Spinal cord (tissue), 10 donors: ENCODE results near the gene MVP. TPM values are rescaled to one million over a fixed set of nuclear protein-coding genes. Genes with fewer than 3 reads are reported as not detected.

Experiments used
- DNase-seq, 6 donors: peaks; one replicate each; pipeline versions ENCODE4 v3.0.0 to v3.0.0-alpha.2; 2013 to 2015; ENCODE audit warnings: low spot score in 6 of 6, low read depth in 4 of 6
- H3K27ac ChIP-seq: one replicate; pipeline ENCODE4 v1.5.1; 2013; ENCODE audit warnings: low read depth, low read length, control low read depth
- H3K27me3 ChIP-seq: one replicate; pipeline ENCODE4 v1.6.1; 2013; ENCODE audit warnings: low read length; ENCODE audit not compliant: control insufficient read depth, insufficient read depth
- H3K36me3 ChIP-seq: one replicate; pipeline ENCODE4 v1.6.1; 2013; ENCODE audit warnings: low read length; ENCODE audit not compliant: control insufficient read depth, insufficient read depth
- H3K4me1 ChIP-seq: one replicate; pipeline ENCODE4 v1.6.1; 2013; ENCODE audit warnings: low read length; ENCODE audit not compliant: control insufficient read depth, insufficient read depth
- H3K4me3 ChIP-seq: one replicate; pipeline ENCODE4 v1.5.1; 2013; ENCODE audit warnings: low read depth, low read length, control low read depth
- H3K9me3 ChIP-seq: one replicate; pipeline ENCODE4 v1.6.1; 2013; ENCODE audit warnings: low read length; ENCODE audit not compliant: control insufficient read depth, insufficient read depth
- WGBS: methylation state at CpG from one replicate; pipeline ENCODE4 v1.1.5; 2013; ENCODE audit warnings: missing lambda C conversion rate; ENCODE audit not compliant: insufficient coverage; 5-methylcytosine and 5-hydroxymethylcytosine counted together
- polyA plus RNA-seq, 2 donors: library from polyadenylated mRNA; unstranded; fragments of 120-200 nt; gene quantifications; one replicate each; pipeline ENCODE4 v1.2.1, GENCODE V29; 2013; ENCODE audit not compliant: insufficient read length in 2 of 2
- small RNA-seq: library from RNA; depleted of rRNA; stranded (forward); fragments of <200 nt; gene quantifications from one replicate; pipeline ENCODE3, GENCODE V24; 2014; ENCODE audit warnings: low replicate concordance
- total RNA-seq, 2 donors: library from RNA; depleted of rRNA in 1 of 2; stranded (reverse); fragments of 120-200 nt in 1 of 2; fragments of >200 nt in 1 of 2; gene quantifications; one replicate each; pipeline versions ENCODE4 v1.2.3 to v1.2.4, GENCODE V29; 2013 to 2014
- donor health status: healthy.

MVP gene
- total and polyA plus RNA-seq, 4 donors: 11.8 to 35.8 (median 17.6) TPM

DNA sequence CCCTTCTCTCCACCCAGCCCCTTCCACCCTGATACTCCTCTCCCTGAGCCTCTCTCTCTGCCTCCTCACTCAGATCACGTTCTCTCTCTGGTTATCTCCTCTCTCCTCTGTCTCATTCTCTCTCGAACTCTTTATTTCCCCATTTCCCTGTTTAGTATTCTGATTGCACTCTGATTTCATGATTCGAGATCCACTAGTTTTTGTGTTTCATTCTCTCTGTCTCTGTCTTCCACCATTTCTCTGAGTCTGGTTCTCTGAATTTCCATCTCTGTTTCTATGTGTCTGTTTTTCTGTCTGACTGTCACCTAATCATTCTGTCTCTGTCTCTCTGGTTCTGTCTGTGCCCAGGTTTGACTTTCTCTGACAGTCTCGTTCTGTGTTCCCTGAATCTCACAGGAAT lies 77.1 kb downstream of the MVP start:
- Histone ChIP-seq H3K9me3 (no peaks in the 10 kb centered on the region), H3K4me3 (no peak overlapping the region), H3K4me1 (peaks cover 47% of the 10 kb centered on the region), H3K27ac (no peak overlapping the region), H3K27me3 (peaks cover 12% of the 10 kb centered on the region), H3K36me3 (peaks cover 28% of the 10 kb centered on the region)
- DNase-seq: no peak
- WGBS: 38% methylated on average over 4 of the region's 4 CpGs

Small RNAs within 50 kb of the gene (small RNA-seq; reads per million reads assigned to genes)
- gene AC009133.6 (not detected), gene AC120114.4 (not detected)

Other genes with a start within 250 kb of the MVP start
- 1 to 10 TPM in 1 of 2 donors, under 1 TPM in 1; 0.88 to 3.3 TPM for gene SPN, start 157.2 kb upstream of the MVP start, total RNA-seq
- gene SPN, start 157.2 kb upstream of the MVP start, polyA plus RNA-seq: under 1 TPM; 0.79 to 0.96 TPM
- 10 to 100 TPM; 15.8 to 52.0 TPM for gene QPRT, start 141.3 kb upstream of the MVP start, total RNA-seq
- gene QPRT, start 141.3 kb upstream of the MVP start, polyA plus RNA-seq: 10 to 100 TPM; 39.3 to 40.3 TPM
- 1 to 10 TPM in 1 of 2 donors, under 1 TPM in 1; 0.39 to 1.1 TPM for gene C16orf54, start 74.5 kb upstream of the MVP start, total RNA-seq
- under 1 TPM; 0.20 to 0.29 TPM for gene C16orf54, start 74.5 kb upstream of the MVP start, polyA plus RNA-seq
- not detected for gene ZG16, start 42.2 kb upstream of the MVP start, total RNA-seq
- under 1 TPM in 1 of 2 donors, not detected in 1; 0.05 TPM for gene ZG16, start 42.2 kb upstream of the MVP start, polyA plus RNA-seq
- 10 to 100 TPM; 30.2 to 44.0 TPM for gene KIF22, start 29.7 kb upstream of the MVP start, total RNA-seq
- gene KIF22, start 29.7 kb upstream of the MVP start, polyA plus RNA-seq: 10 to 100 TPM; 55.0 to 56.4 TPM
- gene MAZ, start 13.9 kb upstream of the MVP start, total RNA-seq: 100 to 1,000 TPM; 139 to 199 TPM
- gene MAZ, start 13.9 kb upstream of the MVP start, polyA plus RNA-seq: 100 to 1,000 TPM; 519 to 532 TPM
- 10 to 100 TPM; 24.4 to 25.6 TPM for gene PRRT2, start 8.3 kb upstream of the MVP start, total RNA-seq
- gene PRRT2, start 8.3 kb upstream of the MVP start, polyA plus RNA-seq: 100 to 1,000 TPM; 226 to 244 TPM
- gene PAGR1, start 4.3 kb upstream of the MVP start, total RNA-seq: 10 to 100 TPM in 1 of 2 donors, 1 to 10 TPM in 1; 8.2 to 48.5 TPM
- gene PAGR1, start 4.3 kb upstream of the MVP start, polyA plus RNA-seq: 10 to 100 TPM; 53.5 to 65.5 TPM
- gene CDIPT, start 42.8 kb downstream of the MVP start, total RNA-seq: 10 to 100 TPM; 51.3 to 78.6 TPM
- 100 to 1,000 TPM; 103 to 121 TPM for gene CDIPT, start 42.8 kb downstream of the MVP start, polyA plus RNA-seq
- 10 to 100 TPM; 32.7 to 66.3 TPM for gene SEZ6L2, start 79.1 kb downstream of the MVP start, total RNA-seq
- 100 to 1,000 TPM; 138 to 155 TPM for gene SEZ6L2, start 79.1 kb downstream of the MVP start, polyA plus RNA-seq
- gene ASPHD1, start 80.0 kb downstream of the MVP start, total RNA-seq: 10 to 100 TPM in 1 of 2 donors, 1 to 10 TPM in 1; 4.2 to 15.1 TPM
- 10 to 100 TPM; 49.8 to 52.7 TPM for gene ASPHD1, start 80.0 kb downstream of the MVP start, polyA plus RNA-seq
- 10 to 100 TPM; 11.0 to 15.4 TPM for gene KCTD13, start 105.8 kb downstream of the MVP start, total RNA-seq
- gene KCTD13, start 105.8 kb downstream of the MVP start, polyA plus RNA-seq: 10 to 100 TPM; 64.2 to 79.2 TPM
- 10 to 100 TPM; 32.5 to 83.1 TPM for gene TMEM219, start 141.6 kb downstream of the MVP start, total RNA-seq
- 10 to 100 TPM; 83.5 to 91.4 TPM for gene TMEM219, start 141.6 kb downstream of the MVP start, polyA plus RNA-seq
- 10 to 100 TPM; 42.2 to 52.3 TPM for gene TAOK2, start 153.4 kb downstream of the MVP start, total RNA-seq
- gene TAOK2, start 153.4 kb downstream of the MVP start, polyA plus RNA-seq: 10 to 100 TPM; 80.6 to 87.1 TPM
- 10 to 100 TPM; 12.2 to 13.7 TPM for gene HIRIP3, start 175.2 kb downstream of the MVP start, total RNA-seq
- gene HIRIP3, start 175.2 kb downstream of the MVP start, polyA plus RNA-seq: 10 to 100 TPM; 26.2 to 28.8 TPM
- gene INO80E, start 175.8 kb downstream of the MVP start, total RNA-seq: 10 to 100 TPM; 24.9 to 50.6 TPM
- gene INO80E, start 175.8 kb downstream of the MVP start, polyA plus RNA-seq: 10 to 100 TPM; 66.4 to 70.9 TPM
- gene DOC2A, start 190.6 kb downstream of the MVP start, total RNA-seq: 10 to 100 TPM in 1 of 2 donors, 1 to 10 TPM in 1; 7.6 to 14.8 TPM
- gene DOC2A, start 190.6 kb downstream of the MVP start, polyA plus RNA-seq: 10 to 100 TPM; 60.4 to 61.6 TPM
- not detected for gene C16orf92, start 202.7 kb downstream of the MVP start, total RNA-seq
- 1 to 10 TPM in 1 of 2 donors, under 1 TPM in 1; 0.76 to 2.0 TPM for gene C16orf92, start 202.7 kb downstream of the MVP start, polyA plus RNA-seq
- 10 to 100 TPM; 10.2 to 19.2 TPM for gene TLCD3B, start 210.8 kb downstream of the MVP start, total RNA-seq
- gene TLCD3B, start 210.8 kb downstream of the MVP start, polyA plus RNA-seq: 100 to 1,000 TPM; 119 to 136 TPM
- gene ALDOA, start 245.3 kb downstream of the MVP start, total RNA-seq: 100 to 1,000 TPM; 264 to 594 TPM
- gene ALDOA, start 245.3 kb downstream of the MVP start, polyA plus RNA-seq: 100 to 1,000 TPM; 832 to 849 TPM